GM21576 (cell line): ENCODE measurements around the gene CYP2B6.
"Not testable (repeated sequence)": the region's sequence is repeated elsewhere in the genome, so short reads cannot be mapped to it uniquely, and the experiment has no call there.

Source experiments
- ATAC-seq: cut with Tn5 transposase; IDR thresholded peaks from one replicate; pipeline ENCODE4 v1.9.1; 2021; ENCODE audit warnings: mild to moderate bottlenecking, moderate library complexity; ENCODE audit not compliant: unreplicated experiment

The CYP2B6 gene

DNA sequence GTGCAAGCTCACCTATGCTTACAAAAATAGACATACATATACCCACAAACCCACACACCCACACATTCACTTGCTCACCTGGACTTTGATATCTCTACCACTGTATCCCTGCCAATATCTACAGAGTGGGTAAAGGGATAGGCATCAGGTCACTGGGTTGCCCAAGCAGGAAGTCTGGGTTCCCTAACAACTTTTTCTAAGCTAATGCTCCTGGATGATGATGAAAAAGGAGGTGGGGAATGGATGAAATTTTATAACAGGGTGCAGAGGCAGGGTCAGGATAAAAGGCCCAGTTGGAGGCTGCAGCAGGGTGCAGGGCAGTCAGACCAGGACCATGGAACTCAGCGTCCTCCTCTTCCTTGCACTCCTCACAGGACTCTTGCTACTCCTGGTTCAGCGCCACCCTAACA is at the start of gene CYP2B6:
Gene CYP2B6 (plus strand): TSS at position 311 of the 410 bp plus-strand sequence. CDS start 24 bp downstream, at position 335.
- ATAC-seq, result no peak

DNA sequence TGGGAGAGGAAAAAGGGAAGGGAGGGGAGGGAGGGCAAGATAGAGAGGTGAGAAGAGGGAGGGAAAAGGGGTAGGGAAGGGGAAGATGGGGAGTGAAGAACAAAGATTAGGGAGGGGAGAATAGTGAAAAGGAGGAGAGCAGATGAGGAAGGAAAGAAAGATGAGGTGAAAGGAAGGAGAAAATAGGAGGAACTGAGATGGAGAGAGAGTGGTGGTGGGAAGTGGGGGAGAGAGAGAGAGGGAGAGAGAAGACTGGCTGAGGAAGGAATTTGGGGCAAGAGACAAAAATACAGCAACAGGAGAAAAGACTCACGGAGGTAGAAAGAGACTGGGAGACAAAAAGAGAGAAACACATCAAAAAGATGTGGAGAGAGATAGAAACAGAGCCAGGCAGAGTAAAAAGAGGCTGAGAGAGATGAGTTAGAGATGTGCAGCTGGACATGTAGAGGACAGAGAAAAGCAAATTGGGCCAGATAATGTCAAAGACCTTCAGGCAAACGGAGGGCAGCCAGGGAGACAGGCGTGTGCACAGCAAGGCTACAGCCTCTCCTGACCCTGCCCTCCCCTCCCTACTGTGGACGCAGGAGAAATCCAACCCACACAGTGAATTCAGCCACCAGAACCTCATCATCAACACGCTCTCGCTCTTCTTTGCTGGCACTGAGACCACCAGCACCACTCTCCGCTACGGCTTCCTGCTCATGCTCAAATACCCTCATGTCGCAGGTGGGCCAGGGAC is 49.4 kb upstream of the CYP2B6 start:
- no peak for ATAC-seq

DNA sequence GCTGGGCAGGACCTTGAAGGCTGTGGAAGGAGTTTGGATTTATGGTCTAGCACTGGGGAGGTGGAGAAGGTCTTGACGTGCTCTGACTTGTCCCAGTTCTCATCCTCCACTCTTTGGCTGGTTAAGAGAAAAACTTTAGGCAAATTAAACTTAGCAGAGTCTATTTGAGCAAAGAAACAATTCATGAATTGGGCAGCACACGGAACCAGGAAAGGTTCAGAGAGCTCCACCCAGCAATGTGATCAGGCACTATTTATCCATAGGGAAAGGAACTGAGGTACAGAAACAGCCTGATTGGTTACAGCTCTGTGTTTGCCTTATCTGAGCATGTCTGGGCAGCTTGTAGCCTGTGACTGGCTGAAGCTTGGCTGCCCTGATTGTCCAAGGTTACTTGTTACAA is 45.4 kb upstream of the CYP2B6 start:
- ATAC-seq, result no peak

DNA sequence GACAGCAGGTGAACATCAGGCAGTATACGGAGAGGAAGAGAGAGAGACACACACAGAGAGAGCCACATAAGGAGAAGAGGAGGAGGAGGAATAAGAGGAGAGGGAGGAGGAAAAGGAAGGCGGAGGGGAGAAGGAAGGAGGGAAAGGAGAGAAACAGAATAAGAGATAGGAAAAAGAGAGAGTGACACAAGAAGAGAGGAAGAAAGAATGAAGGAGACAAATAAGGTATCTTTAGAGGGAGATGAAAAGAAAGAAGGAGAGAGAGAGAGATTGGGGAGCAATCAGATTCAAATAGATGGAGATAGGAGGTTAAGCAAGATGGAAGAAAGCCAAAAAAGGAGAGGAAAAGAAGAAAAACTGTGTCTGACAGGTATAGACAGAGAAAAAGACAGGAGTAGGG is 44.0 kb upstream of the CYP2B6 start:
- no peak for ATAC-seq

- no peak for ATAC-seq
Measured at GRCh38 chr19:40947573-40947972, 43.5 kb upstream of the CYP2B6 start.

GRCh38 chr19:40948580-40949299 is 42.3 kb upstream of the CYP2B6 start:
- no peak for ATAC-seq

DNA sequence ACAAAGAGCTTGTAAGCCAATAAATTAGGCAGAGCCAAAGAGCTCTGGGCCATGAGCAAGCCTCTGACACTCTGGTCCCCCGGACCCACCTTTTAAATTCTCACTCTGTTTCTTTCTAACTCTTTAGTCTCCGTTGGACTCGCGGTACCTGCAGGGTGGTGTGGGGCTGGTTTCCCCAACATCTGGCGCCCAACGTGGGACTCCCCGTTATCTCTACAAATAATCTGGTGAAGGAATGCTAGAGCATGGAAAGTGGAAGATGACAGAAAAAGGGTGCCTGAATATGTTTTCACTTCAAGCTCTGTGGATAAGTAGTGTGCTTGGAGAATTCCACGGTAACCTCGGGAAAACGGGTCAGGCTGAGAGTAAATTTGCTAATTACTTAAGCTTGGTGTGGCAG is 36.5 kb upstream of the CYP2B6 start:
- ATAC-seq, result no peak

GRCh38 chr19:40959338-40959737 is 31.7 kb upstream of the CYP2B6 start:
- ATAC-seq, result no peak

- ATAC-seq, result no peak
Measured at GRCh38 chr19:40960062-40960685, 30.9 kb upstream of the CYP2B6 start.

GRCh38 chr19:40960780-40961179 is 30.3 kb upstream of the CYP2B6 start:
- no peak for ATAC-seq

- no peak for ATAC-seq
Measured at GRCh38 chr19:40962460-40962961, 28.6 kb upstream of the CYP2B6 start.

- not testable (repeated sequence) for ATAC-seq
Measured at GRCh38 chr19:40964361-40964760, 26.7 kb upstream of the CYP2B6 start.

- not testable (repeated sequence) for ATAC-seq
Measured at GRCh38 chr19:40965351-40965750, 25.7 kb upstream of the CYP2B6 start.

DNA sequence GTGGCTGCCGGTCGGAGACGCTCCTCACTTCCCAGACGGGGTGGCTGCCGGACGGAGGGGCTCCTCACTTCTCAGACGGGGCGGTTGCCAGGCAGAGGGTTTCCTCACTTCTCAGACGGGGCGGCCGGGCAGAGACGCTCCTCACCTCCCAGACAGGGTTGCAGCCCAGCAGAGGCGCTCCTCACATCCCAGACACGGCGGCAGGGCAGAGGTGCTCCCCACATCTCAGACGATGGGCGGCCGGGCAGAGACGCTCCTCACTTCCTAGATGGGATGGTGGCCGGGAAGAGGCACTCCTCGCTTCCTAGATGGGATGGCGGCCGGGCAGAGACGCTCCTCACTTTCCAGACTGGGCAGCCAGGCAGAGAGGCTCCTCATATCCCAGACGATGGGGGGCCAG is 24.5 kb upstream of the CYP2B6 start:
- ATAC-seq, result not testable (repeated sequence)

- ATAC-seq, result not testable (repeated sequence)
Measured at GRCh38 chr19:40968065-40968464, 23.0 kb upstream of the CYP2B6 start.

- ATAC-seq, result not testable (repeated sequence)
Measured at GRCh38 chr19:40969721-40970120, 21.4 kb upstream of the CYP2B6 start.

DNA sequence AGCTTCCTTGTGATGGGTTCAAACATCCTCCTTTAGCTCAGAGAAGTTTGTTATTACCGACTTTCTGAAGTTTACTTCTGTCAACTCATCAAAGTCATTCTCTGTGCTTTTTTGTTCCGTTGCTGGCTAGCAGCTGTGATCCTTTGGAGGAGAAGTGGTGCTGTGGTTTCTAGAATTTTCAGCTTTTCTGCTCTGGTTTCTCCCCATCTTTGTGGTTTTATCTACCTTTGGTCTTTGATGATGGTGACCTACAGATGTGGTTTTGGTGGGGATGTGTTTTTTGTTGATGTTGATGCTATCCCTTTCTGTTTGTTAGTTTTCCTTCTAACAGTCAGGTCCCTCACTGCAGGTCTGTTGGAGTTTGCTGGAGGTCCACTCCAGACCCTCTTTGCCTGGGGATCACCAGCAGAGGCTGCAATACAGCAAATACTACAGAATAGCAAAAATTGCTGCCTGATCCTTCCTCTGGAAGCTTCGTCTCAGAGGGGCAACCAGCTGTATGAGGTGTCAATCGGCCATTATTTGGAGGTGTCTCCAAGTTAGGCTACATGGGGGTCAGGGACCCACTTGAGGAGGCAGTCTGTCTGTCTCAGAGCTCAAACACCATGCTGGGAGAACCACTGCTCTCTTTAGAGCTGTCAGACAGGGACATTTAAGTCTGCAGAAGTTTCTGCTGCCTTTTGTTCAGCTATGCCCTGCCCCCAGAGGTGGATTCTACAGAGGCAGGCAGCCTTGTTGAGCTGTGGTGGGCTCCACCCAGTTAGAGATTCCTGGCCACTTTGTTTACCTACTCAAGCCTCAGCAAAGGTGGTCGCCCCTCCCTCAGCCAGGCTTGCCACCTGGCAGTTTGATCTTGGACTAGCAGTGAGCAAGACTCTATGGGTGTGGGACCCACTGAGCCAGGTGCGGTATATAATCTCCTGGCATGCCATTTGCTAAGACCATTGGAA is 20.4 kb upstream of the CYP2B6 start:
- ATAC-seq, result not testable (repeated sequence)

GRCh38 chr19:40974633-40975037 is 16.4 kb upstream of the CYP2B6 start:
- ATAC-seq, result no peak

DNA sequence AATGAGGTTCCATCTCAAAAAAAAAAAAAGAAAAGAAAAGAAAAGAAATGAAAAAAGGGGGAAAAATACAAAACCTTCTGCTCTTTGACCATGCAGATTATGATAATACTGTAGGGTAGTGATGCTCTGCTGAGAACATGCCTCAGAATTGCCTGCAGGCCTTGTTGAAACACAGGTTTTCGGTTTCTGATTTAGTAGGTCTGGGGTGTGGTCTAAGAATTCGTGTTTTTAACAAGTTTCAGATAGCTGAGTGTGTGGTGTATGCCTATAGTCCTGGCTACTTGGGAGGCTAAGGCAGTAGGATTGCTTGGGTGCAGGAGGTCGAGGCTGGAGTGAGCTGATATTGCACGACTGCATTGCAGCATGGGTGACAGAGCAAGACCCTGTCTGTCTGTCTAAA is 14.9 kb upstream of the CYP2B6 start:
- no peak for ATAC-seq

DNA sequence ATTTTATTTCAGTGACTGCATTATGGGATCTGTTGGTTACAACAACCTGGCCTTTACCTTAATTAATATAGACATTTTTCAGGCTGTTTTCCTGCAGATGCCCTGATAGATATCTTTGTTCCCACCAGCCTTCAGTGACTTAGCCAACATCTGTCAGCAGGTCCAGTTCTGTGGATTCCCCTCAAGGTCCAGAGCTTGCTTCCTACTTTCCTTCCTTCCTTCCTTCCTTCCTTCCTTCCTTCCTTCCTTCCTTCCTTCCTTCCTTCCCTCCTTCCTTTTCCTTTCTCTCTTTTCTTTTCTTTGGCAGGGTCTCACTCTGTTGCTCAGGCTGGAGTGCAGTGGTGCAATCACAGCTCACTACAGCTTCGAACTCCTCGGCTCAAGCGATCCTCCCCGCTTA is 14.4 kb upstream of the CYP2B6 start:
- no peak for ATAC-seq
